Amniotic epithelial cell (primary cell): Measurements from ENCODE around the gene SLC25A53.

Experiments
- DNase-seq: peaks from one replicate; pipeline ENCODE4 v3.0.0-alpha.2; 2010; ENCODE audit warnings: low read depth

SLC25A53 gene

GRCh38 chrX:104156630-104157529, at the start of gene SLC25A53:
TSS of gene SLC25A53 (minus strand) at chrX:104157009. CDS start at chrX:104105257, 51,752 bp downstream.
- DNase-seq: peak; percentile 73

GRCh38 chrX:104205548-104205947, 48.7 kb upstream of the SLC25A53 start:
- DNase-seq: no peak

DNA sequence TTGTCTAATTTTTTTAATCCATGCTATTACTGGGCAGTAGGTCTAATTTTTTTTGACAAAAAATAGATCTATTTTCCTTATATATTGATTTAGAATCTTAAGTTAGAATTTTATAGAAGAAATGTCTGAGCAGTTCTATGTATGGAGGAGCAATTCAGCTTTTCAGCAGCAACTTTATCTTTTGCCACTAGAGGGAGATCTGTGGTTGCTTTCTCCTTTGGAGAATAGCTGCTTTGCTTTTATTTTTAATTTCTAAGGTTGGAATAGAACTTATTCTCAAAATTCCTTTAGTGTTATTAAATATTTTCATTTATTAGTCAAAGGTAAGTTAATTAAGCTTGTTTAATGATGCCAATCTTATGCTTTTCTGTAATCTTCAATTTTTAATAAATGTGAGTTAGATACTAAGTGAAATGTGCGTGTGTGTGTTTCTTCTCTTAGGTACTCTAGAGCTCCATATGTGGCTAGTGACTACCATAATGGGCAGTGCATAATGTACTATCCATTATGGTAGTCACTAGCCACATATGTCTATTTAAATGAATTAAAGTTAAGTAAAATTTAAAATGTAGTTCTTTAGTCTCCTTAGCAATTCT, 38.8 kb upstream of the SLC25A53 start:
- peak; percentile 15 for DNase-seq

DNA sequence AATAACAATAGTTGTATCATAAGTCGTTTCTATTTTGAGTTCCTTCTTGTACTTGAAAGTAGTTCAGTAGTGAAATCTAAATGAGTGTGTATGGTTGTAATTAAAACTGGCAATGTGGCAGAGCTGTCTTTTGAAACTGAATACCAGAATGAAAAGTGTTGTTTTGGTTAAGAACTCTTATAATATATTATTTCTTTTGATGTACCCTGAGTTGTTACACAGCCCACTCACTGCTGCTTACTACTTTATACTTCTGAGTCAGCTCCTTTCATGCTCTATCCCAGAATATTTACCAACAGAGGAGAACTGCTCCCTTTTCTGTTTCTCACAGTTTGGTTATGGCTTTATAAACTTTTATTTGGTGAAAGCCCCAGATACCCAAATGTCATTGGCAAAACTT, 38.2 kb upstream of the SLC25A53 start:
- peak; percentile 3 for DNase-seq

DNA sequence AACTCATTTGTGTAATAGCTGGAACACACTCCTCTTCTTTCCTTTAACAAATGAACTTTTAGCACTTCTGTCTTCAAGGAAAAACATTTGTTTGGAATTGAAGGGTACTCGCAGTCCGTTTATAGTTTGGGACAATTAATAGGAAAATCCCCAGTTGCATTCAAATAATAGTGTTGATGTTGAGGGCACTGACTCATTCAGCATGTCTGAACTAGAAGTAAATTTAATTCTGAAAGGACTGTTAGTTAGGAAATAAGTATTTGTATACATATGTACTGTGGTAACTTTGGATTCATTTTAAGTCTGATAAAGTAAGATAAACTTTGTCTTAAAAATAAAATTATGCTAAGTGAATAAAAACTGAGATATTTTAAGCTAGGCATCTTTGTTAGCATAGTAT, 36.7 kb upstream of the SLC25A53 start:
- DNase-seq: peak; percentile 6

- no peak for DNase-seq
These were observed 33.0 kb upstream of the SLC25A53 start for GRCh38 chrX:104189837-104190236.

- DNase-seq: no peak
These were observed 31.1 kb upstream of the SLC25A53 start for GRCh38 chrX:104187931-104188330.

DNA sequence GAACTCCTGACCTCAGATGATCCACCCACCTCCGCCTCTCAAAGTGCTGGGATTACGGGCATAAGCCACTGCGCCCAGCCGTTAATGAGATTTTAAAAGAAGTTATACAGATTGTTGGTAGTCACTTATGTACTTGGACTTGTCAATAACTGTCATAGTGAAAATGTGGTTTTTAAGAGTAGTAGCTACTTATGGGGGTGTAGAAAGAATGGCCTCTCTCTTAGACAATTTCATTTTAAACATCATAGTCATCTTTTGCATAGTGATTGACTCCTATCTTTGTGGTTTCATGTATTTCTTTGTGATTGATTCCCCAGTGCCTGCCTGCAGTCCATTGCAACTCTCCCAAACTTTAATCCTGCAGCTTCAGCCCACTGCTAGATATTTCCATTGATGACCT, 26.9 kb upstream of the SLC25A53 start:
- no peak for DNase-seq

GRCh38 chrX:104173841-104174240, 17.0 kb upstream of the SLC25A53 start:
- no peak for DNase-seq

GRCh38 chrX:104172788-104173187, 16.0 kb upstream of the SLC25A53 start:
- DNase-seq: peak; percentile 38

- no peak for DNase-seq
These were observed 15.3 kb upstream of the SLC25A53 start for GRCh38 chrX:104172121-104172520.

DNA sequence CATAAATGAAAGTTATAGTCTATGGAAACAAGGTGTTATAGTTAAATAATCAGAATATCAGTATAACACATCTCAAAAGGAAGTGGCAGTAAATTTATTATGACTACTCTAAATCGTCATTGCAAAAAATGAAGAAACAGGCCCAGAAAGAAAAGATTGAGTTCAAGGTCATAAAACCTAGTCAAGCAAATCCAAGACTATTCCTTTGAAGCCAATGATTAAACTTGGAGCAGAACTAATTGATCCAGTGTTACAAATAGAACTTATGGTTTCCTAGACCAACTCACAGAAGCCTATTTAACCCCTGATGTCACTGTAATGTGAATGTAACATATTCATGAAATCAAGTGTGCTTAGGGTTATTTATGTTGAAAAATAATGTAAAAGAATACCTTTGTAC, 11.3 kb upstream of the SLC25A53 start:
- no peak for DNase-seq

DNA sequence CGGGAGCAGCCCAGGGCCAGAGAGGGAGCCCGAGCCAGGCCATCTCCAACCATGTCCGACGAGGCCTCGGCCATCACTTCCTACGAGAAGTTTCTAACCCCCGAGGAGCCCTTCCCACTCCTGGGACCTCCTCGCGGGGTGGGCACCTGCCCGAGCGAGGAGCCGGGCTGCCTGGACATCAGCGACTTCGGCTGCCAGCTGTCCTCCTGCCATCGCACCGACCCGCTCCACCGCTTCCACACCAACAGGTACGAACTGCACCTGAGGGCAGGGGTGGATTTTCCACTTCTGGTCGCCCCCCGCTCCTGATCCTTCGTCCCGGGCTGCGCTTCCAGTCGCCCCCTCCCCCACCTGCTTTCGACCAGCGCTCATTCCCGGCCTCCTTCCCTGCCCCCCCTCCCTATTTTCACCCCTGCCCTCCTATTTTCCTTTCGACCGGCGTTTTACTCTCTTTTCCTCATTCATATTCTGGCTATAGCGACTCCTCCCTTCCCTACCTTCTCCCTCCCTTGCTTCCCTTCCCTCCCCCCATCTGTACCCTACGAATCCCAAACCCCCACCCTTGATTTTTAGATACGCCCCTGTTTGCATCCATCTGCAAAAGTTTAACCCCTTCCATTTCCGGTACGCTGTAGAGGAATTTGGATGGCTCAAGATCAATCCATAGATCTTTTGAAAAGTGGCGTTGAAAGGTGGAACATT, 10.1 kb upstream of the SLC25A53 start:
- no peak for DNase-seq

GRCh38 chrX:104165894-104166734, 9.3 kb upstream of the SLC25A53 start, which contains the start of gene FAM199X:
TSS of gene FAM199X (plus strand) at chrX:104166453. CDS start at chrX:104166786, 333 bp downstream.
- peak; percentile 84 for DNase-seq

DNA sequence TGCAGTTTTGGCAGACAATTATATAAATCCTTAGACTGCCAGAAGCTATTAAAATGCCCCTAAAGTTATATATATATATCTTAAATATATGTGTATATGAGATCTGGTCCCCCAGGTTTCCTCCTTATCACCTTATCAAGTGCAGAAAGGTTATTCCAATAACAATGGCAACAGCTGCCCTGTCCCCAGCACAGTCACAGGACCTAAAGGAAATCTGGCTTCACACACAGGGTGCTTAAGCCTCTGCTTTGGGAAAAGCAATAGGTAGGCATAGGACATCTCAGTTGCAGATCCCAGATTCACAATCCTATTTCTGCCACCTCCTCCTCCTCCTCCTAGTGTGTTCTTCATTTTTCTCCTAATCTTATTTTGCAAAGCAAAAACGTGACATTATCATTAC, 5.8 kb downstream of the SLC25A53 start:
- DNase-seq: no peak

DNA sequence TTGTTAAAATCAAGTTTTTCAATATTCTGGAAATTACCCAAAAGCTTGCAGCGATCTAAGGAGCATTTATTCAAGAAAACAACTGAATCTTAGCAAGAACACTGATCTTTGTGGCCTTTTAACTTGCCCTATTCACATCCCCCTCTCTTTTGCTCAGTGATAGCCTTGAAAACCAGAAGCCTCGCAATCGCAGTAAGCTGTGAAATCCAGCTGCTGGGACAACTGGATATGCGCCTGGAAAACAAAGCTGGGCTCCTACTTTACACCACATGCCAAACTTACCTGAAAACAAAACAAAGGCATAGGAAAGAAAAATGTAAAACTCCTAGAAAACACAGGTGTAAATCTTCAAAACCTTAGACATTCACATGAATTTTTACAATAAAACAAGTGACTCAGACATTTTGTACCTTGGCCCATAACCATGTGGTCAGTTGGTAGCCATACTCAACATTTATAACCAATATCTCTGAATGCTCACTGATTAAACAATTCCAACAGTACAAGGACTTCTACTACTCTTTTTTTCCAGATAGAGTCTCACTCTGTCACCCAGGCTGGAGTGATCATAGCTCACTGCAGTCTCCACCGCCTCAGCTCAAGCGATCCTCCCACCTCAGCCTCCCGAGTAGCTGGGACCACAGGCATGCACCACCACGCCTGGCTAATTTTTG, 15.6 kb downstream of the SLC25A53 start:
- DNase-seq: no peak

GRCh38 chrX:104137496-104137895, 19.3 kb downstream of the SLC25A53 start:
- DNase-seq: peak; percentile 53

DNA sequence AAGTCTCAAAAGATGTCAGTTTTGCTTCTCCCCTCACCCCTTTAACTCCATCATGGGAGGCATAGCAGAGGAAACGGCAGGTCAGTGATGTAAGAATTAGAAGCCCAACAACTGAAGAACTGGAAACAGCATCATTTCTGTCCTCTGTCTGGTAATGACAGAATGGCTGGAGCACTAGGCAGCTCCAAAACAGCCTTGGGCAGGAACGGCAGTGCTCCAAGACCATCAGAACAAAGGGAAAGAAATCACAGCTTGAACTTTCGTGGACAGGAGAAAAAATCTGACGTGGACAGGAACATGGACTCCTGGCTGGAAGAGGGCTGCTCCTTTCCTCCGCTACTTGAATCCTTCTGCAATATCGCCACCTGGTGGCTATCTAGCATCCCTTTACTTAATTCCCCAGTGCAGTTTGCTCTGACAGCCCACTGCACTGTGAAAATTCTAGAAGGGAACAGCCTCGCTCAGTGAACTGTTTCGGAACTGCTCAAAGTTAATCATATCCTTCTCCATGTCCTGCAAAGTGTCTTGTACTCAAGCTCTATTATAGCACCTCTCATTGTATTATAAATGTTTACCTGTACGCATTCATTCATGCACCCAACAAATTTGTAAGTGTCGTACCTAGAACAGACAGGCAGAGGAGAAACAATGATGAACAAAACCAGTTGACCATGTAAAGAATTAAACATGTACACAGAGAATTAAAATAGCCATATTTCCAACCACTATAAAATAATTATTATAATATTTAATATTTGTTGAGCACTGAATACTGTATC, 20.4 kb downstream of the SLC25A53 start:
- DNase-seq: peak; percentile 84

- peak; percentile 11 for DNase-seq
These were observed 21.1 kb downstream of the SLC25A53 start for GRCh38 chrX:104135677-104136076.

GRCh38 chrX:104134583-104135261, 22.1 kb downstream of the SLC25A53 start:
- DNase-seq: no peak
